ENCODE measurements around the gene NMUR2. TPM values are rescaled to one million over a fixed set of nuclear protein-coding genes. Genes with fewer than 3 reads are reported as not detected.
A peak's percentile ranks its signal among the peaks of the same experiment; 100 is the strongest.

The NMUR2 gene, protein sequence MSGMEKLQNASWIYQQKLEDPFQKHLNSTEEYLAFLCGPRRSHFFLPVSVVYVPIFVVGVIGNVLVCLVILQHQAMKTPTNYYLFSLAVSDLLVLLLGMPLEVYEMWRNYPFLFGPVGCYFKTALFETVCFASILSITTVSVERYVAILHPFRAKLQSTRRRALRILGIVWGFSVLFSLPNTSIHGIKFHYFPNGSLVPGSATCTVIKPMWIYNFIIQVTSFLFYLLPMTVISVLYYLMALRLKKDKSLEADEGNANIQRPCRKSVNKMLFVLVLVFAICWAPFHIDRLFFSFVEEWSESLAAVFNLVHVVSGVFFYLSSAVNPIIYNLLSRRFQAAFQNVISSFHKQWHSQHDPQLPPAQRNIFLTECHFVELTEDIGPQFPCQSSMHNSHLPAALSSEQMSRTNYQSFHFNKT
- not detected for polyA plus RNA-seq (2012; ENCODE audit: insufficient read depth, insufficient read length)

DNA sequence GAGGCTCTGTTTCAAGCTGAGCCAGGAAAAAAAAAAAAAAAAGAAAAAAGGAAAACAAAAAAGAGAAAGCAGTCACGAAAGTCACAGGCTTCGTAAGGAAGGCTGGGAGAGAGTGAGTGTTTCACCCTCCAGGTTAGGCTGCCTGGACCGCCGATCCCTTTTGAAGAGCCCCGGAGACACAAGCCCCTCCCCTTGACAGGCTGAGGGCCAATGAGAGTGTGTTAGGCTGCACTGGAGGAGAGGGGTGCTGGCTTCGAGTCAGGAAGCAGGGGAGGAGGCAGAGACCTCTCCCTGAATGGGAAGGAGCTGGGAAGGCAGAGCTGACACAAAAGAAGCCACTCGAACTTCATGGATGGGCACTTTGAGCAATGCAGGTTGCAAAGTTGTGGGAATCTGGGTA, at the start of gene NMUR2:
Gene NMUR2 (minus strand): TSS at position 135 of the 400 bp plus-strand sequence. CDS start 166 bp downstream, outside the sequence.
- H3K4me3 ChIP-seq (ENCODE audit: low read length): peak within 1 kb of the TSS; percentile 12; the same call in 1 of the 2 replicates
- DNase-seq (ENCODE audit: low read depth, low spot score): peak; percentile 18

DNA sequence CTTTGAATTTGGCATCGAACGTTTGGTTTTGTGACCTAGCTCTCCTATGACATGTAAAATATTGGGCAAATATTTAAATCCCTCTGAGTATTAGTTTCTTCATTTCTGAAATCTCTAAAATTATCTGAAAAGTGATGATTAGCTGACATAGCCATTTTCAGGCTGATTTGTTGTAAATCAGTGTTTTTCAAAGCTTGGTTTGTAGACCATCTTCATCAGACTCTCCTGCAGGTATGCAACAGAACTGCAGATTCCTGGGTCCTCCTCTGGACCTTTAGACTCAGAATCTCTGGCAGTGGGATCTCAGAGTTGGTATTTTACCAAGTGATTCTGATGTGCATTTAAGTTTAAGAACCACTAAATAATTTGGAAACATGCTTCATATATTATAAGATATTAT, 38.9 kb upstream of the NMUR2 start:
- no peak for DNase-seq (ENCODE audit: low read depth, low spot score)

DNA sequence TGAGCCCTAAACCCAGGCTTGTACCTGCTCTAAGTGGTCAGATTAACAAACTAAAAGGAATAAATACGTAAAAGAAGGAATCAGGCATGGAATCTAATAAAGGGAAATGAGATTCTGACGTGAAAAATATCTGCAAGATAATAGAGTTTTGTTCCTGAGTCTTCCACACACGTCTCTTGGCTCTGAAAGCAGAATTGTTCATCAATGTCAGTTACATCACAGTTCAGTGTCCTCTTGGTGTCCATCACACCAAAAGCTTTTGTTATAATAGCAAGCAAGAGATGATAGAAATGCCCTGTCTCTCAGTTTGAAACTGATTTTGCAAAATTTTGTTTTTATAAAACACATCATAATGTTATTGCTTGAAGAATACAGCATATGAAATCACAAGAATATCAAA, 34.7 kb upstream of the NMUR2 start:
- no peak for DNase-seq (ENCODE audit: low read depth, low spot score)
- no peak overlapping the region for H3K4me3 ChIP-seq (ENCODE audit: low read length)

More for the DNA sequence above, 38.9 kb upstream of the NMUR2 start:
- H3K4me3 ChIP-seq (ENCODE audit: low read length): no peak overlapping the region

DNA sequence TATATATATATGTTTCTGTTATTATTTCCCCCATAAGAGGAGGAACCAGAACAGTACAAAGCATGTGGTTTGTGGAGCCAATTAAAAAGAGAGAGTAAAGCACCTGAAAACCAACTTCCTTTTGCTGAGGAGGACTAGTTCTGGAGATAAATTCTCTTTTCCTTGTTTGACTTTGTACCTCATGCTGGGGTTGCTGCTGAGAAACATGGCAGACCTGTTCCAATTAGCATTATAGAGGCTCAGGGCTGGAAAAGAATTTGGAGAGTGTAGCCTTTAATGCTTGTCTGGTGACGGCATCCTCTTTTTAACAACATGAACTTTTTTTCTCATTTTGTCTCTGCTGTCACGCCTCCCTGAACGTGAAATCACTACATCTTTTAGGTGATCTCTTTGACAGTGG, 32.8 kb upstream of the NMUR2 start:
- DNase-seq (ENCODE audit: low read depth, low spot score): no peak
- H3K4me3 ChIP-seq (ENCODE audit: low read length): no peak overlapping the region

DNA sequence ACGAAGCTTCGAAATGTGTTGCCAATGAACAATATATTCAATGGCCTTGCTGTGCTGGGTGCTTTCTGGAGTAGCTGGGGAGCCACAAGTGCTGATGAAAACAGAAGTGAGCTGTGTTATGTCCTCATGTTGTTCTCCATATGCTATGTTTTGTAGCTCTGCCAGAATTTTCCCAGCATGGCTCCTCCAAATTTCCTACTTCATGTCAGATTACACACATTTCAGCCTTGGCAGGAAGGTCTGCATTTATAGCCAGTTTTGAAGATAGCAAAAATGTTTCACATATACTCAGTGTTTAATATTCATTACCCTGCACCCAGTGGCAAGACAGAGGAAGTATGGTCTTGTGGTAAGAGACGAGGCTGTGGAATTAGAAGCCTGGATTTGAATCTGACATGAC, 22.6 kb upstream of the NMUR2 start:
- no peak for DNase-seq (ENCODE audit: low read depth, low spot score)

DNA sequence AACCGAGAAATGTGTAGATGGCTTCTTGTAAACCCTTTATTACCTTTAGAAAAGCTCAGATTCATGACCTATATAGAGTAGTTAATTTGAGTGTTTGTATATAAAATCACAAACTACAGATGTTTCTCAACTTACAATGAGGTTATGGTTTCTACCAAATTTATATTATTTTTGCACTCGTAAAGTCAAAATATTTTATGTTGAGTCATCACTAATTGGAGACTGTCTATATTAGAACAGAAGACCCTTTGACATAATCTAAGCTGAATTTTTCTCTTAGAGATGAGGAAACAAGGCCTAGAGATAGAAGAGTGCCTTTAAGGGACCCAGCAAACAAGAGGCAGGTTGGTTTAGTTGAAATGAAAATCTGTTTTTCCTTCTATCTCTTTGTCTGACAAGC, 20.0 kb upstream of the NMUR2 start:
- no peak overlapping the region for H3K4me3 ChIP-seq (ENCODE audit: low read length)
- DNase-seq (ENCODE audit: low read depth, low spot score): no peak

More for the DNA sequence above, 22.6 kb upstream of the NMUR2 start:
- H3K4me3 ChIP-seq (ENCODE audit: low read length): no peak overlapping the region

DNA sequence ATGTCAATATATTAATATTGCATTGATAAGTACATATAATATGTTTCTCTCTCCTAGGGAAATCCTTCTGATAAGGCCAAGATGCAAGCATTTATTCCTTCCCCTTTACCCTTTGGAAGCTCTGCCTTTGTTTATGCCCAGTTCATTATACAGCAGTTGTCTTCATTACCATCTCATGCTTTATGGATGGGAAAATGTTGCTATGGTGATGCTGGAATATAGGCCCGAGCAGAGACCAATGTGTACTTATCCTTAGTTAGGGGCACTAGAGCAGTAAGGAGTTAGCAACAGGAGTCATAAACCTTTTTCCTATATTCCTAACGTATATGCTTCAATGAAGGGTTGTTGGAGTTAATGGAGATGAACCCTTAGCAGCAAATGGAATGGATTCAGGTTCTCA, 19.4 kb upstream of the NMUR2 start:
- no peak for DNase-seq (ENCODE audit: low read depth, low spot score)
- H3K4me3 ChIP-seq (ENCODE audit: low read length): no peak overlapping the region

DNA sequence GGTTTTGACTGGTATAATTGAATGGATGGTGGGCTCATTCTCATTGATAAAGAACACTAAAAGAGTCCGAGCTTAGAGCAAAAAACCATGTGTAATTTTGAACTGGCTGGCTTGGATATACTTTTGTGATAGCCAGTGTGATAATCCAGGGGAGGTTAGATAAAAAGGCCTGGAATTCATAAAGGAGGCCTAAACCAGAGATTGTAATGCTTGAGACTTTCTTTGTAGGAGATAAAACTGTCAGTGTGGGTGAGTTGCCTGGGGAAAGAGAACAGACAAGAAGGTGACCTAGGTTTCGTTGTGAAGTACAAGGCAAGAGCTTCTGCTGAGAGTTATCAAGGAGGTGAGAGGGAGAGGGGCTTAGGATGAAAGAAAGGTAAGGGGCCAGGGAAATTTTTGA, 17.0 kb upstream of the NMUR2 start:
- no peak overlapping the region for H3K4me3 ChIP-seq (ENCODE audit: low read length)
- DNase-seq (ENCODE audit: low read depth, low spot score): no peak

DNA sequence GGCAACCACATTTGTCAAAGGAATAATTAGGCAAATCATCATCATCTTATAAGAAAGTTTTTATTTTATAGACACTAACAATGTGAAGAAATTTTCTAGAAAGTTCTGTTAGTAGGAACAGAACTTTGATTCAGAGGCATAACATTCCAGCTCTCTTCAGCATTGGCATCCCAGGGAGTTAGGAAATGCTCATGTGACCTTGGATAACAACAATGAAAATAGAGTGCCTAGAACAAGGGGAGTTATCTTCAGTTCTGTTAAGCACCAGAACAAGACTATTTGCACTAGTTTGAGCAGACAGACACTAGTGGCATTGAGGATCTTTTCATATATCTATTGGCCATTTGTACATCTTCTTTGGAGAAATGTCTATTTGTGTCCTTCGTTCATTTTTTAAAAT, 7.0 kb upstream of the NMUR2 start:
- DNase-seq (ENCODE audit: low read depth, low spot score): no peak
- no peak overlapping the region for H3K4me3 ChIP-seq (ENCODE audit: low read length)

DNA sequence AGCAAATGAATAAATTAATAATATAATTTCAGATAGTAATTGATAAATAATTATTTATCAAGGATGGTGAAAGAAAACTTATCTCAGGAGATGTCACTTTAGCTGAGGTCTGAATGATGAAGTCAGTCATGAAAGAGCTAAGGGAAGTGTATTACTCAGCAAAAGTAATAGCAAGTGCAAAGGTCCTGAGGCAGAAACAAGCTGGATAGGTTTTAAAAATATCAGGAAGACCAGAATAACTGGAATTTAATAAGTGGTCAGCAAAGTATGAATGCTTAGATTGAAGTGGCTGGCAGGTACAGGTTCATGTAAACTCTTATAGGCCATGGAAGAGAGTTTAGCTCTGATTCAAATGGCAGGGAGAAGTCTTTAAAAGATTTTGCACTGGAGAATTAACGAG, 1.0 kb upstream of the NMUR2 start:
- DNase-seq (ENCODE audit: low read depth, low spot score): no peak
- H3K4me3 ChIP-seq (ENCODE audit: low read length): no peak overlapping the region

DNA sequence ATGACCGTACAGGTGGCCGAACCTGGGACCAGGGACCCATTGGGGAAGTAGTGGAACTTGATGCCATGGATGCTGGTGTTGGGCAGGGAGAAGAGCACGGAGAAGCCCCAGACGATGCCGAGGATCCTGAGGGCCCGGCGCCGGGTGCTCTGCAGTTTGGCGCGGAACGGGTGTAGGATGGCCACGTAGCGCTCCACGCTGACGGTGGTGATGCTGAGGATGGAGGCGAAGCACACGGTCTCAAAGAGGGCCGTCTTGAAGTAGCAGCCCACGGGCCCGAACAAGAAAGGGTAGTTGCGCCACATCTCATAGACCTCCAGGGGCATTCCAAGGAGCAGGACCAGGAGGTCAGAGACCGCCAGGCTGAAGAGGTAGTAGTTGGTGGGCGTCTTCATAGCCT, 585 bp downstream of the NMUR2 start:
- no peak overlapping the region for H3K4me3 ChIP-seq (ENCODE audit: low read length)
- no peak for DNase-seq (ENCODE audit: low read depth, low spot score)

DNA sequence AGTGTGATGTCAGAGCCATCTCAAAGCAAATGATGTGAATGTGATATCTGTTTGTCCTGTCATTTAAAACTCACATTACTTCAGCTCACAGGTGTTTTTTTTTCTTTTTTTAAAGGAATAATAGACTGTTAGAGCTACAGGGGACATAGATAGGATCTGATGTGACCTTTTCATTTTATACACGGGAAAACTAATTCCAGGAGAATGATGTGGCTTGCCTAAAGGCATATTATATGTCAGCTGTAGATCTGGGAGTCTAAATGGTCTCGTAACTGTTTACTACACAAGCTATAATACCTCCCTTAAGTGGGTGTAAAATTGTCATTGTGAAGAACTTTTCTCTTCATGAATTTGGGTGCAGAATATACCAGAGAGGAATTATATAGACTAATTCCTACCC, 2.0 kb downstream of the NMUR2 start:
- H3K4me3 ChIP-seq (ENCODE audit: low read length): no peak overlapping the region
- DNase-seq (ENCODE audit: low read depth, low spot score): no peak

DNA sequence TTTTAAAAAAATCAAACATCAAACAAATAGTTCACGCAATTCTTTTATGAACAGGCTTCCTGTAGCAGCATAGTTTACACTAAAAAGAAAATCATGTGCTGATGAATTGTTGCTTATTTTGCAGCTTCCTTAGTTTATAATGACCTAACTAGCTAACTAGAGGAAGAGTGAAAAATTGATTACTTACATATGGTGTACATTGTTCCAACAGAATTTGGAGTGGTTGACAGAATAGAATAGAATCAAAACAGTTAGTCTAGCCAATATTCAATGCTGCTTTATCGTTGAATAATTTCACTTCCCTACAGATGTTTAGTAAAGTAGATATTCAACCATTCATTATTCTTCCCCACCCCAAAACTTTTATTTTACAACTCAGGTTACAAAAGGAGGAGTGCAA, 4.2 kb downstream of the NMUR2 start:
- DNase-seq (ENCODE audit: low read depth, low spot score): no peak
- no peak overlapping the region for H3K4me3 ChIP-seq (ENCODE audit: low read length)

DNA sequence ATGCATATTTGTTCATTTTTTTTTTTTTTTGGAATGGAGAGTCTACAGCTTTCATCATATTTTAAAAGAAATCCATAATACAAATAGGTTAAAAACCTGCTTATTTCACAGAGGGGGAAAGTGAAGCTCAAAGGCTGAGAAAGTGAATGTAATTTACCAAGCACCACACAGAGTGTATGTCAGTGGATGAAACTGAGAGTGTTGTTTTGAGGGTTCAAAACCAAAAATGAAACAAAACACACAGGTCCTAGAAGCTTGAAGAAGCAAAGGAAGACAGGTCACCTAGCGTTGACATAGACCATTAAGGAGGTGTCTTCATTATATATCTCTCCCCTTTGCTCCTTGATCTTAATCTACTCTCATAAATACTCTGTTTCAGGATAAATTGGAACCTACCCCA, 7.5 kb downstream of the NMUR2 start:
- DNase-seq (ENCODE audit: low read depth, low spot score): no peak
- H3K4me3 ChIP-seq (ENCODE audit: low read length): no peak overlapping the region

DNA sequence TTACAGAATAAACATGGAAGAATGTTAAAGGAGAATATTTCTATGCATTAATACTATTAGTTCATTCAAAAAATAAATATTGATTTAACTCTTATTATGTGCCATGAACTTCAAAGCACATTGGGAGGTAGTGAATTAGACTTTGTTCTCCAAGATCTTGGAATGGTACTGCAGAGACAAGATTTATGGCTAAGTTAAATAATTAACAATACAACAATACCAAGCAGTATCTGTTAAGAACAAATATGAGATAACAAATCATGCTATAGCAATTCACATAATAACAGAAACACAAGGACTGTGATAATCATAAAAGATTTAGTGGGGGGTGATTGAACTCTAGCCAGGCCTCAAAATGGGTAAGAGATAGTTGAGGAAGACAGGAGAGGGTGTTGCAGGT, 11.6 kb downstream of the NMUR2 start:
- no peak overlapping the region for H3K4me3 ChIP-seq (ENCODE audit: low read length)
- no peak for DNase-seq (ENCODE audit: low read depth, low spot score)

DNA sequence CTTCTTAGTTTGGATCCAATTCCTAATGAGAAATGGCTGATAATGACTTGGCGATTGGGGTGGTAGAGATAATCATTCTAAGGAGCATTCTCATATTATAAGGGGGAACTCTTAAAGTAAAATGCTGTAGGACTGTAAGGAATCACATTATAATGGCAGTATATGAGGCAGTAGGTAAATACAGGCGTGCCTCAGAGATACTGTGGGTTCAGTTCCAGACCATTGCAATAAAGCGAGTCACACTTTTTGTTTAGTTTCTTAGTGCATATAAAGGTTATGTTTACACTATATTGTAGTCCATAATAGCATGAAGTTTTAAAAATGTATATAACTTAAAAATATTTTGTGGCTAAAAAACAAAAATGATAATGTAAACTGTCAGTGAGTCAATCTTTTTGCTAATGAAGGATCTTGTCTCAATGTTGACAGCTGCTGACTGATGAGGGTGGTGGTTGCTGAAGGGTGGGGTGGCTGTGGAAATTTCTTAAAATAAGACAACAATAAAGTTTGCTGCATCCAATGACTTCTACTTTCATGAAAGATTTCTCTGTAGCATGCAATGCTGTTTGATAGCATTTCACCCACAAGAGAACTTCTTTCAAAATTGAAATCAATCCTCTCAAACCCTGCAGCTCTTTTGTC, 15.8 kb downstream of the NMUR2 start:
- H3K4me3 ChIP-seq (ENCODE audit: low read length): no peak overlapping the region
- DNase-seq (ENCODE audit: low read depth, low spot score): no peak

DNA sequence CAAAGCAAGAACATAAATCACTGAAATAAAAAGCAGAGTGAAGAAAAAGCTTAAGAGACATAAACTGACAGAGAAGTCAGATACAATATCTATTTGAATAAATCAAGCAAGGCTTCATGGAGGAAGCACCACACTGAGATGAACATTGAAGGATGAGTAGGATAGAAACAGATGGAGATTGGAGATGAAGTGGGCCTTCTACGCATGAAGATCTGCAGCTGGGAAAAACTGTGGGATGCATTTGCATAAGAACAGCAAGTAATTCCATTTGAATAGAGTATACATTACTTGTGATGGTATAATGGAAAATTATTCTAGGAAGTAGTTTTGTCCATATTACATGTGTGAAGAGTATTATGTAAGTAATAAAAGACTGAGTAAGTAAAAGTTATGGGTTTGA, 16.5 kb downstream of the NMUR2 start:
- H3K4me3 ChIP-seq (ENCODE audit: low read length): no peak overlapping the region
- no peak for DNase-seq (ENCODE audit: low read depth, low spot score)

DNA sequence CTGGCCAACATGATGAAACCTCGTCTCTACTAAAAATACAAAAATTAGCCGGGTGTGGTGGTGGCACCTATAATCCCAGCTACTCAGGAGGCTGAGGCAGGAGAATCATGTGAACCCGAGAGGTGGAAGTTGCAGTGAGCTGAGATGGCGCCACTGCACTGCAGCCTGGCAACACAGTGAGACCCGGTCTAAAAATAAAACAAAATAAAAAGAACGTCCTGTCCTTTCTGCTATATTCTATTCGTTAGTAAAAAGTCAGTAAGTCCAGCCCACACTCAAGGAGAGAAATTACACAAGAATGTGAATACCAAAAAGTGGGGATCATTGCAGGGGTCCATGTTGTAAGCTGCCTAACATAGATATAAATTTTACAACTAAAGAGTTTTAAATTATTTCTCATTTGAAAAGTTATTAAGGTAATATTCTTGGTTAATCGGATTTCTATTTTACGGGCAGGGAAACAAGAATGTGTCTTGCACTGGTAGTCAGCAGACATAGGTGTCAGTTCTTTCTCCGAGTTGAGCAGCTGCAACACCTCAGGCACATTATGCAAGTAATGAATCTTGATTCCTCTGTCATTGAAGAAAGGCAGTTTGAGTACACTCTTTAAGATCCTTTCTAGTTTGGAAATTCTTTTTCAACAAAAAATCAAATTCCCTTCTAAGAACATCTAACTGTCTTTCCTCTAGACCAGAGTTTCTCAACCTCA, 24.5 kb downstream of the NMUR2 start:
- DNase-seq (ENCODE audit: low read depth, low spot score): no peak
- H3K4me3 ChIP-seq (ENCODE audit: low read length): no peak overlapping the region

DNA sequence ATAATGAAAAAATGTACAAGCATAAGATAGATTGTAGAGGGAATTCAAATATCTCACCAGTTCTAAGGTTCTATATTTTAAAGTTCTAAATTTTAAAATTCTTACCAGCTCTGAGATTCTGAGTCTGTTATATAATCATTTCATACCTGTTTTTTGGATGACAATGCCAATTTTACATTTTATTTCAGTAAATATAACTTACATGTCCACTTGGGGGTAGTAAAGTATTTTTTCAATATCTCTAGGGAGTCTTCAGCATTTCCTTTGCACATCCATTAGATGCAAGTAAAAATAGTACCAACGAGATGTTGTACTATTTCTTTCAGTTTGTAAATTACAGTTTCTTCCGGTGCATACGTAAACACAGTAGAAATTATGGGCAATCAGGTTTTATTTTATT, 25.7 kb downstream of the NMUR2 start:
- no peak for DNase-seq (ENCODE audit: low read depth, low spot score)
- H3K4me3 ChIP-seq (ENCODE audit: low read length): no peak overlapping the region

DNA sequence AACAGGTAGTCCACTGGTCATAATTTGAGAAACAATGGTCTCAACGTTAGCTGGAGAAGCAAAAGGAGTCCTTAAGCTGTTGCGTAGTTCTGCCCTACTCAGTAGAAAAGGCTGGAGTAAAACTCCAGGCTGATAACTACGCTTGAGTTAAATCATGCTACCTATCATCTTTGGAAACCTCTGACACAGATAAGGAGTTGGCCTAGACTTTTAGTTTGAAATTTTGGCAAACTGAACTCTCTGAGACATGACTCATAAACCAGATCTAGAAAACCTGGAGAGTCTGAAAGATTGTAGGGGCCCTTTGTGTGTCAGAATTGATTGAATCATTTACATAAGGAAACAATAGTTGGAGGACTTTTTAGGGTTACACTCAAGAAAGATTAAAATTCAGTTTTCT, 26.3 kb downstream of the NMUR2 start:
- H3K4me3 ChIP-seq (ENCODE audit: low read length): no peak overlapping the region
- DNase-seq (ENCODE audit: low read depth, low spot score): no peak
